Mammary epithelial cell (primary cell): ENCODE data around the gene KIAA0319L.

Source experiments
- EZH2 ChIP-seq: IDR thresholded peaks from 2 replicates; pipeline ENCODE4 v1.6.1; 2012; ENCODE audit warnings: low read length, inconsistent platforms, borderline replicate concordance
- TF ChIP-seq, protein P1 (sequence below), 2 donors: IDR thresholded peaks in 1 of 2; conservative IDR thresholded peaks in 1 of 2; 2 replicates each; pipeline ENCODE4 v1.5.1; 2011 to 2012; ENCODE audit warnings: inconsistent platforms in 2 of 2, low read length in 2 of 2, mild to moderate bottlenecking in 2 of 2, control low read depth in 1 of 2, low read depth in 1 of 2; ENCODE audit not compliant: insufficient read depth in 1 of 2; ENCODE audit errors: extremely low read depth in 1 of 2

DNA sequence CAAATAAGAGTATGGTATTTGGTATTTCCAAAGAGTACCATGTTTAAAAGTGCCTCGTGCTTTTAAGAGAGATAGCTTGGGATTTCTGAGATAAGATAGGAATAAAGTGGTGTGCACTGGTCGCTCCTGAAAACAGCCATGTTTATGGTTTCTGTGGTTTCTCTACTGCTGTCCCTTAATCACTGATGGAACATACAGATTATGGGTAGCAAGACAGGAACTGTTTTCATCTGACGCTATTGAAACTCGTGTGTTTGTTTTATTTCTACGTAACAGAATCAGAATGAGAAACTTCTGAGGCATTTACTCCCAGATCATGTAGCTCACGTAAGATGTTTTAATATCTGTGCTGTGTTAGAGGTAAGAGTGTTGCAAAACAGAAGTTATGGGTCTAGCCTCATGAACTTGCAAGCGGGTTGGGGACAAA, 126.0 kb downstream of the KIAA0319L start:
- TF ChIP-seq, protein P1, sequence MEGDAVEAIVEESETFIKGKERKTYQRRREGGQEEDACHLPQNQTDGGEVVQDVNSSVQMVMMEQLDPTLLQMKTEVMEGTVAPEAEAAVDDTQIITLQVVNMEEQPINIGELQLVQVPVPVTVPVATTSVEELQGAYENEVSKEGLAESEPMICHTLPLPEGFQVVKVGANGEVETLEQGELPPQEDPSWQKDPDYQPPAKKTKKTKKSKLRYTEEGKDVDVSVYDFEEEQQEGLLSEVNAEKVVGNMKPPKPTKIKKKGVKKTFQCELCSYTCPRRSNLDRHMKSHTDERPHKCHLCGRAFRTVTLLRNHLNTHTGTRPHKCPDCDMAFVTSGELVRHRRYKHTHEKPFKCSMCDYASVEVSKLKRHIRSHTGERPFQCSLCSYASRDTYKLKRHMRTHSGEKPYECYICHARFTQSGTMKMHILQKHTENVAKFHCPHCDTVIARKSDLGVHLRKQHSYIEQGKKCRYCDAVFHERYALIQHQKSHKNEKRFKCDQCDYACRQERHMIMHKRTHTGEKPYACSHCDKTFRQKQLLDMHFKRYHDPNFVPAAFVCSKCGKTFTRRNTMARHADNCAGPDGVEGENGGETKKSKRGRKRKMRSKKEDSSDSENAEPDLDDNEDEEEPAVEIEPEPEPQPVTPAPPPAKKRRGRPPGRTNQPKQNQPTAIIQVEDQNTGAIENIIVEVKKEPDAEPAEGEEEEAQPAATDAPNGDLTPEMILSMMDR (conservative IDR thresholded peaks at IDR 0.05 in 1 of 2, IDR thresholded peaks at IDR 0.05 in 1 of 2; ENCODE audit: extremely low read depth in 1 of 2, insufficient read depth in 1 of 2, low read depth in 1 of 2, low read length in 2 of 2), result no peak
- no peak for TF ChIP-seq EZH2
